ENCODE measurements around the gene ZBTB16.
A peak's percentile ranks its signal among the peaks of the same experiment; 100 is the strongest.

The ZBTB16 gene

DNA sequence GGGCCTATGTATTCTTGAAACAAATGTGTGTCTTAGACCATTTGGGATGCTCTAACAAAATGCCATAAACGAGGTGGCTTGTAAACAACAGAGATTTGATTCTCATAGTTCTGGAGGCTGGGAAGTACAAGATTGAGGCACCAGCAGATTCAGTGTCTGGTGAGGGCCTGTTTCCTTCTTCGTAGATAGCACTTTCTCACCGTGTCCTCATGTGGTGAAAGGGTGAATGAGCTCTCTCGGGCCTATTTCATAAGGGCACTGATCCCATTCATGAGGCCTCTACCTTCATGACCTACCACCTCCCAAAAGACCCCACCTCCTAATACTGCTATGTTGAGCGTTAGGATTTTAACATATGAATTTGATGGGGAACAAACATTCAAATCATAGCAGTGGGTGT is 230.3 kb downstream of the ZBTB16 start:
- no peak overlapping the region for H3K4me3 ChIP-seq (replicated peaks; ENCODE audit: low read depth, low read length)
- DNase-seq (ENCODE audit: extremely low read depth, low read depth) = no peak
- TF ChIP-seq, protein P1, sequence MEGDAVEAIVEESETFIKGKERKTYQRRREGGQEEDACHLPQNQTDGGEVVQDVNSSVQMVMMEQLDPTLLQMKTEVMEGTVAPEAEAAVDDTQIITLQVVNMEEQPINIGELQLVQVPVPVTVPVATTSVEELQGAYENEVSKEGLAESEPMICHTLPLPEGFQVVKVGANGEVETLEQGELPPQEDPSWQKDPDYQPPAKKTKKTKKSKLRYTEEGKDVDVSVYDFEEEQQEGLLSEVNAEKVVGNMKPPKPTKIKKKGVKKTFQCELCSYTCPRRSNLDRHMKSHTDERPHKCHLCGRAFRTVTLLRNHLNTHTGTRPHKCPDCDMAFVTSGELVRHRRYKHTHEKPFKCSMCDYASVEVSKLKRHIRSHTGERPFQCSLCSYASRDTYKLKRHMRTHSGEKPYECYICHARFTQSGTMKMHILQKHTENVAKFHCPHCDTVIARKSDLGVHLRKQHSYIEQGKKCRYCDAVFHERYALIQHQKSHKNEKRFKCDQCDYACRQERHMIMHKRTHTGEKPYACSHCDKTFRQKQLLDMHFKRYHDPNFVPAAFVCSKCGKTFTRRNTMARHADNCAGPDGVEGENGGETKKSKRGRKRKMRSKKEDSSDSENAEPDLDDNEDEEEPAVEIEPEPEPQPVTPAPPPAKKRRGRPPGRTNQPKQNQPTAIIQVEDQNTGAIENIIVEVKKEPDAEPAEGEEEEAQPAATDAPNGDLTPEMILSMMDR (IDR thresholded peaks at IDR 0.05; ENCODE audit: low read depth, low read length, missing control alignments) = no peak

DNA sequence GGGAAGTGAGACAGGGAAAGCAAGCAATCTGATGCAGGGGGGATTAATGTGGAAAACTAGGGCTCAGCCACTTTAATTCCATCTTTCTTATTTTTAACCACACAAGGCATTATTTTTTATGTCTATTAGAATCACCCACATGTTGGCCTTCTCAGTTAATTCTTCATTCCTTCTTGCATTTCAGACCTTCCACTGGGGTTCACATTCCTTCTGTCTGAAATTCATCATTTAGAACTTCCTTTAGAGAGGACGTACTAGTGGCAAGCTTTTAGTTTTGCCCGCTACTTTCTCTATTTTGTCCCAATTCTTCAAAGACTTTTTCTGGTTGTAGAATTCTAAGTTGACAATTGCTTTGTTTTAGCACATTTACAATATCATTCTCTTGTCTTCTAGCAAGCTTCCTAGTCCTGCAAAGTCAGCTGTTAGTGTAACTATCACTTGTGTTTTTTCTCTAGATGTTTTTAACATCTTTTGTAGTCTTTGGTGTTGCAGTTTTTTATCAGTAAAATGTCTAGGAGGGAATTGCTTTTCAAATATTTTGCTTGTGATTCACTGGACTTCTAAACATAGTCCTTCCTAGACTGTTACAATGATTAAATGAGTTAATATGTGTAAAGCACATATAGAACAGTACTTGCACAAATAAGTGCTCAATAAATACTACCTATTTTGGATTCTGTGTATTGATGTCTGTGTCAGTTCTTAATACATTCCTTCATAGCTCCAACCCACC is 231.2 kb downstream of the ZBTB16 start:
- no peak for DNase-seq (ENCODE audit: extremely low read depth, low read depth)
- no peak overlapping the region for H3K4me3 ChIP-seq (replicated peaks; ENCODE audit: low read depth, low read length)
- TF ChIP-seq, protein P1 (IDR thresholded peaks at IDR 0.05; ENCODE audit: low read depth, low read length, missing control alignments) = no peak

DNA sequence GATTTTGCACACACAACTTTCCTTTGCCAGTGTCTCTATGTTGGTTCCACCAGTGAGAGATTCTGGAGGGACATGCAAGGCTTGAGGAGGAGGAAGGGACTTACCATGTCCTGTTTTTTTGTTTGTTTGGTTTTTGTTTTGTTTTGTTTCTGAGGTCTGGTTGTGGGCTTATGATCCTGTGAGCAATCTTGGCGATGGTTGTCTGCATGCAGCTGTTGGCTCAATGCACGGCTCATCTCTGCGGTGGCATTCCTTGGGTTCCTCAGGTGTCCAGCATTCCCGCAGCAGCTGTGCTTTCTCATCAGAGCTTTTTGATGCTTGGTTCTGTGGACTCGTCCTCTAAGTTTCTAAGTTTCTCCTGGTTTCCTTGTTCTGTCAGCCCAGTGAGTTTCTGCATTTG is 231.9 kb downstream of the ZBTB16 start:
- TF ChIP-seq, protein P1 (IDR thresholded peaks at IDR 0.05; ENCODE audit: low read depth, low read length, missing control alignments) = no peak
- no peak overlapping the region for H3K4me3 ChIP-seq (replicated peaks; ENCODE audit: low read depth, low read length)
- DNase-seq (ENCODE audit: extremely low read depth, low read depth) = no peak

DNA sequence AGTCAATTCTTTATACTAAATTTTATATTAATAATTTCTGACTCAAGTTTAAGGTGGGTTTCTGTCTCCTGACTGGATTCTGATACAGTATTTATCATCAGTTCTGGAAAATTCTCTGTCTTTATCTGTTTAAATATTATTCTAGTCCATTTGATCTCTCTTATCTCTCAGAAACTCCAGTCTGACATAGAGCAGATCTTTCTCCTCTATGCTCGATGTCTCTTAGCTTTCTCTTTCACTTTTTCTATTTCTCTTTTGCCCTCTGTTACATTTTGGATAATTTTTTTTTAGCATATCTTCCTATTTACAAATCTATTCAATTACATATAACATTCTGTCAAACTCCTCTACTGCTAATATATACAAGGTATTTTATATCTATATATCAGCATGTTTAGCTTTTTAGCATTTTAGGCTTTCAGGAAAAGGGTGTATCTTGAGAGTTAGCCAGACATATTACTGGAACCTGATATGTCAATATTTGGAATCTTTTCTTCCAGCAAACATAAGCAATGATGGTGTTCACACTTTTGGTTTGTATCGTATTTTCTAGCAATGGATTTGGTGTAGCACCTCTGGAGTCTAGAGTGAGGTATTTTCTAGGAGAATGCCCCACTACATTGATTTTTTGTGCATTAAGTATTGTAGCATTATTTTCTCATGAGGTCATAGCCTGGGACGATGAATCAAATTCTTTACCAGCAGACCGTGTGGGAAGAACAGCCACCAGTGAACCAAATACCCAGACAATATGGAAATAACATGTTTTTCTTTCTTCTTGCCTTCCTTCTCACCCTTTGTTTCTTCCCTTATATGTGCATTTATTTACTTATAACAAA is 232.6 kb downstream of the ZBTB16 start:
- TF ChIP-seq, protein P1 (IDR thresholded peaks at IDR 0.05; ENCODE audit: low read depth, low read length, missing control alignments) = no peak
- H3K4me3 ChIP-seq (replicated peaks; ENCODE audit: low read depth, low read length) = no peak overlapping the region
- no peak for DNase-seq (ENCODE audit: extremely low read depth, low read depth)

DNA sequence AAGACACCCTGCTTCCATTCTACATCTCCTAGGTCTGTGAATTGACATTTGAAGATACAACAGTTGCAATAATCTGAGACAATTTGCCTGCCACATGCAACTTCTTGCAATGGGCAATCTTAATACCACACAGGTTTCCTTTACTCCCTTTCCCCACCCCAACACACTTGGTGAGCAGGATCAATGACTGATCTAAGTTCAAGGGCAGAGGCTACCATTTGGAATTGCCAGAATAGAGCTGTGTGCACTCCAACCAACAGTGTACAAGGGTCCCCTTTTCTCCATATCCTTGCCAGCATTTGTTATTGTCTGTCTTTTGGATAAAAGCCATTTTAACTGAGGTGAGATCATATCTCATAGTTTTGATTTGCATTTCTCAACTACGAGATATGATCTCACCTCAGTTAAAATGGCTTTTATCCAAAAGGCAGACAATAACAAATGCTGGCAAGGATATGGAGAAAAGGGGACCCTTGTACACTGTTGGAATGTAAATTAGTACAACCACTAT is 233.7 kb downstream of the ZBTB16 start:
- DNase-seq (ENCODE audit: extremely low read depth, low read depth) = no peak
- H3K4me3 ChIP-seq (replicated peaks; ENCODE audit: low read depth, low read length) = no peak overlapping the region
- TF ChIP-seq, protein P1 (IDR thresholded peaks at IDR 0.05; ENCODE audit: low read depth, low read length, missing control alignments) = no peak

DNA sequence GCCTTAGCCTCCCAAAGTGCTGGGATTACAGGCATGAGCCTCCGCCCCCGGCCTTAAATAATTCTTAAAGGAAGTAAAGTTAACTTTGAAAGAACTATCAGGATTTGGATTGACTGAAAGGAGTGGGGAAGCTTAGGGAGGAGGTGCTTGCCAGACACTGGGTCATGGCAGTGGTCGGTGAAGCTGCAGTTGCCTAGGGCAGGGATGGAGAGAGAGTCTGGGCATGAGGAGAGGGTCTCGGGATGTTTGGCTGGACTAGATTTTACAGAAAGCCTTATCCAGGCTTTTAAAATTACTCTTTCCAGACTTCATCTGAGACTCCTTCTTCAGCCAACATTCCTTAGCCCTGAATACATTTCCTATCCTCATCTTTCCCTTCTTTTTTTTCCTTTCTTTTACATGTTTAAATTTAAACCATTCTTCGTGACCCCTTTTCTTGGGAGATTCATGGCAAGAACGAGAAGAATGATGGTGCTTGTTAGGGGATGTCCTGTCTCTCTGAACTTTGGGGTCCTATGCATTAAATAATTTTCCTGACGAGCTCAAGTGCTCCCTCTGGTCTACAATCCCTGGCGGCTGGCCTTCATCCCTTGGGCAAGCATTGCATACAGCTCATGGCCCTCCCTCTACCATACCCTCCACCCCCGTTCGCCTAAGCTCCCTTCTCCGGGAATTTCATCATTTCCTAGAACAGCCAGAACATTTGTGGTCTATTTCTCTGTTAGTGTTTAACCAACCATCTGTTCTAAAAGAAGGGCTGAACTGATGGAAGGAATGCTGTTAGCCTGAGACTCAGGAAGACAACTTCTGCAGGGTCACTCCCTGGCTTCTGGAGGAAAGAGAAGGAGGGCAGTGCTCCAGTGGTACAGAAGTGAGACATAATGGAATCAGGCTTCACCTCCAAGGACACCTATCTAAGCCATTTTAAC is 236.4 kb downstream of the ZBTB16 start, which contains the start of gene NNMT:
Gene NNMT, plus strand, starts transcription at position 724 of the 929 bp plus-strand sequence. Its CDS starts 158 bp downstream, at position 882.
- TF ChIP-seq, protein P1 (IDR thresholded peaks at IDR 0.05; ENCODE audit: low read depth, low read length, missing control alignments) = no peak
- DNase-seq (ENCODE audit: extremely low read depth, low read depth) = peak; percentile 92
- H3K4me3 ChIP-seq (replicated peaks; ENCODE audit: low read depth, low read length) = peak within 1 kb of the TSS; percentile 60

Data from HFF-Myc (cell line).